SK-N-SH (cell line): ENCODE data around the gene CALML6. TPM values are rescaled to one million over a fixed set of nuclear protein-coding genes. Genes with fewer than 3 reads are reported as not detected.

ENCODE experiments used
- CTCF ChIA-PET: fragments of 300-600, 350-600 bp; formaldehyde crosslinking; extraction: SDS; loops from one replicate; lab custom pipeline; 2021; lab: Yijun Ruan, JAX
- POLR2A ChIA-PET: fragments of 350-600 bp; sonication (Branson Sonifier 250); formaldehyde crosslinking; extraction: SDS; loops from one replicate; lab custom pipeline; 2020; ENCODE audit warnings: antibody characterized with exemption, inconsistent platforms; lab: Yijun Ruan, JAX
- DNase-seq: peaks from one replicate; pipeline ENCODE4 v3.0.0; 2012
- H2AFZ ChIP-seq: fragments of 200-600 bp; sonication (generic); 2 replicates; pipeline ENCODE4 v1.8.1; 2016; ENCODE audit warnings: antibody characterized with exemption, mild to moderate bottlenecking, low read depth
- H3F3A ChIP-seq: fragments of 200-600 bp; sonication (generic); replicated peaks from 2 replicates; pipeline ENCODE3; 2016; ENCODE audit warnings: antibody characterized with exemption, mild to moderate bottlenecking; ENCODE audit not compliant: insufficient read depth
- H3K27ac ChIP-seq, 2 experiments: fragments of 200-500 bp in 1 of 2; fragments of 200-600 bp in 1 of 2; sonication (Bioruptor generic) in 1 of 2; sonication (generic), shearing (Covaris generic) in 1 of 2; 2 replicates each; pipeline versions ENCODE4 v1.5.1 to v1.6.1; 2014 to 2016; ENCODE audit warnings: low read depth in 2 of 2, inconsistent platforms in 1 of 2, low read length in 1 of 2, mild to moderate bottlenecking in 1 of 2, mixed read lengths in 1 of 2
- H3K27me3 ChIP-seq: fragments of 200-600 bp; sonication (generic), shearing (Covaris generic); 2 replicates; pipeline ENCODE4 v1.6.1; 2016; ENCODE audit warnings: mixed run types; ENCODE audit not compliant: insufficient read depth
- H3K36me3 ChIP-seq, 2 experiments: fragments of 200-500 bp in 1 of 2; fragments of 200-600 bp in 1 of 2; sonication (Bioruptor generic) in 1 of 2; sonication (generic) in 1 of 2; replicated peaks in 1 of 2; 2 replicates each; pipeline versions ENCODE3 to v1.5.1; 2014 to 2016; ENCODE audit warnings: low read length in 1 of 2, mild to moderate bottlenecking in 1 of 2; ENCODE audit not compliant: insufficient read depth in 2 of 2, control insufficient read depth in 1 of 2
- H3K4me1 ChIP-seq, 2 experiments: fragments of 200-500 bp in 1 of 2; fragments of 200-600 bp in 1 of 2; sonication (Bioruptor generic) in 1 of 2; sonication (generic), shearing (Covaris generic) in 1 of 2; 2 replicates each; pipeline versions ENCODE4 v1.5.1 to v1.6.1; 2014 to 2016; ENCODE audit warnings: low read depth in 1 of 2, low read length in 1 of 2, mixed run types in 1 of 2; ENCODE audit not compliant: insufficient read depth in 2 of 2, control insufficient read depth in 1 of 2
- H3K4me2 ChIP-seq: fragments of 200-600 bp; sonication (generic), shearing (Covaris generic); 2 replicates; pipeline ENCODE4 v1.6.1; 2017; ENCODE audit warnings: mixed run types
- H3K4me3 ChIP-seq, 2 experiments: fragments of 200-500 bp in 1 of 2; fragments of 200-600 bp in 1 of 2; sonication (Bioruptor generic) in 1 of 2; sonication (generic), shearing (Covaris generic) in 1 of 2; 2 replicates each; pipeline versions ENCODE4 v1.5.1 to v1.8.1; 2014 to 2016; ENCODE audit warnings: low read depth in 2 of 2, inconsistent platforms in 1 of 2, low read length in 1 of 2, mild to moderate bottlenecking in 1 of 2, mixed read lengths in 1 of 2, moderate library complexity in 1 of 2
- H3K79me2 ChIP-seq: fragments of 200-600 bp; sonication (generic); 2 replicates; pipeline ENCODE4 v1.8.1; 2017; ENCODE audit warnings: mild to moderate bottlenecking; ENCODE audit not compliant: insufficient read depth
- H3K9ac ChIP-seq: fragments of 200-600 bp; sonication (generic); 2 replicates; pipeline ENCODE4 v1.6.1; 2017; ENCODE audit warnings: mixed run types
- H3K9me2 ChIP-seq: fragments of 200-600 bp; sonication (generic); 2 replicates; pipeline ENCODE4 v1.6.1; 2017; ENCODE audit warnings: mixed run types
- H3K9me3 ChIP-seq: fragments of 200-600 bp; sonication (generic); 2 replicates; pipeline ENCODE4 v1.6.1; 2017; ENCODE audit warnings: mixed run types, mild to moderate bottlenecking, moderate library complexity
- H4K20me1 ChIP-seq: fragments of 200-600 bp; sonication (generic); 2 replicates; pipeline ENCODE4 v1.6.1; 2017; ENCODE audit warnings: mild to moderate bottlenecking, mixed run types; ENCODE audit not compliant: insufficient read depth
- EP300 ChIP-seq, 2 experiments: IDR thresholded peaks; 2 replicates each; pipeline versions ENCODE4 v1.4.0 to v1.6.1; 2012; ENCODE audit warnings: borderline replicate concordance in 1 of 2, low read depth in 1 of 2, low read length in 1 of 2
- EZH2phosphoT487 ChIP-seq: fragments of 200-600 bp; sonication (generic); IDR thresholded peaks from 2 replicates; pipeline ENCODE4 v1.6.1; 2017; ENCODE audit warnings: low read depth, mixed run types, mild to moderate bottlenecking, antibody characterized with exemption, moderate library complexity, borderline replicate concordance
- FOSL2 ChIP-seq: IDR thresholded peaks from 2 replicates; pipeline ENCODE4 v1.4.0; 2012; ENCODE audit warnings: low read depth, mild to moderate bottlenecking, moderate library complexity, borderline replicate concordance
- FOXJ3 ChIP-seq: sonication (generic); formaldehyde crosslinking; IDR thresholded peaks from 2 replicates; pipeline ENCODE4 v1.5.1; 2020; ENCODE audit warnings: mild to moderate bottlenecking, missing genetic modification reagents
- FOXM1 ChIP-seq: IDR thresholded peaks from 2 replicates; pipeline ENCODE4 v1.4.0; 2012; ENCODE audit warnings: low read depth, mild to moderate bottlenecking
- GATA2 ChIP-seq: sonication (generic); formaldehyde crosslinking; IDR thresholded peaks from 2 replicates; pipeline ENCODE4 v1.5.0; 2020; ENCODE audit warnings: mild to moderate bottlenecking, missing genetic modification reagents
- MEF2A ChIP-seq: IDR thresholded peaks from 2 replicates; pipeline ENCODE4 v1.4.0; 2012; ENCODE audit warnings: low read depth, borderline replicate concordance
- MXI1 ChIP-seq: IDR thresholded peaks from 2 replicates; pipeline ENCODE4 v1.6.1; 2012; ENCODE audit warnings: mild to moderate bottlenecking, low read depth, low read length, improper control_type of control experiment
- NFIC ChIP-seq: IDR thresholded peaks from 2 replicates; pipeline ENCODE4 v1.4.0; 2012; ENCODE audit warnings: borderline replicate concordance
- POLR2AphosphoS5 ChIP-seq: IDR thresholded peaks from 2 replicates; pipeline ENCODE4 v1.6.1; 2012; ENCODE audit warnings: low read depth, low read length
- SIN3A ChIP-seq: IDR thresholded peaks from 2 replicates; pipeline ENCODE4 v1.6.1; 2012; ENCODE audit warnings: low read depth, mild to moderate bottlenecking, low read length, moderate library complexity, borderline replicate concordance
- SMC3 ChIP-seq: IDR thresholded peaks from 2 replicates; pipeline ENCODE4 v1.6.1; 2012; ENCODE audit warnings: low read depth, low read length, improper control_type of control experiment
- TAF1 ChIP-seq: IDR thresholded peaks from 2 replicates; pipeline ENCODE4 v1.6.1; 2012; ENCODE audit warnings: low read depth, mild to moderate bottlenecking, low read length, moderate library complexity, borderline replicate concordance
- YY1 ChIP-seq: IDR thresholded peaks from 2 replicates; pipeline ENCODE4 v1.4.0; 2012; ENCODE audit warnings: low read depth, mild to moderate bottlenecking
- WGBS: methylation state at CpG from one replicate; pipeline ENCODE4 v1.1.6; 2017; ENCODE audit warnings: low lambda C conversion rate; 5-methylcytosine and 5-hydroxymethylcytosine counted together
- polyA plus RNA-seq, 3 experiments: library from polyadenylated mRNA; depleted of rRNA; stranded (reverse); fragments of >200 nt; gene quantifications; 2 replicates each; pipeline ENCODE4 v1.2.3, GENCODE V29; 2012
- TF ChIP-seq, protein P1 (sequence below): IDR thresholded peaks from 2 replicates; pipeline ENCODE4; 2012
- TF ChIP-seq, protein P2 (sequence below): IDR thresholded peaks from 2 replicates; pipeline ENCODE4 v1.4.0; 2012; ENCODE audit warnings: low read depth
- TF ChIP-seq, protein P3 (sequence below): IDR thresholded peaks from 2 replicates; pipeline ENCODE4 v1.4.0; 2012; ENCODE audit warnings: low read depth, borderline replicate concordance
- TF ChIP-seq, protein P4 (sequence below): fragments of 150-350 bp; IDR thresholded peaks from 2 replicates; pipeline ENCODE4 v1.6.1; 2016; ENCODE audit warnings: mild to moderate bottlenecking, low read depth, low read length
- TF ChIP-seq, protein P5 (sequence below): IDR thresholded peaks from 2 replicates; pipeline ENCODE4 v1.6.1; 2012; ENCODE audit warnings: mild to moderate bottlenecking, low read depth, low read length, moderate library complexity

Gene CALML6
- polyA plus RNA-seq, 1 of the 3 experiments (the other 2 are of a cell fraction): 0.87 TPM

DNA sequence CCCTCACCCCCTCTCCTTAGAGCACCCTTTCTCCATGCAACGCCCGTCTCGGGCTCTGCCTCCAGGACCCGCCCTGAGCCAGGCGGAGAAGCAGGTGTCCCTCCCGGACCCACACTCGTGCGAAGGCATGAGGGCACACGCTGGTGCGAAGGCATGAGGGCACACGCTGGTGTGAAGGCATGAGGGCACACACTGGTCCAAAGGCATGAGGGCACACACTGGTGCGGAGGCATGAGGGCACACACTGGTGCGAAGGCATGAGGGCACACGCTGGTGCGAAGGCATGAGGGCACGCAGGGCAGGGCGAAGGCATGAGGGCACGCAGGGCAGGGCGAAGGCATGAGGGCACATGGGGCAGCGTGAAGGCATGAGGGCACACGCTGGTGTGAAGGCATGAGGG lies 9.8 kb downstream of the CALML6 start:
- Histone ChIP-seq H3K36me3 (no peaks in the 10 kb centered on the region), H4K20me1 (no peaks in the 10 kb centered on the region), H3K9me2 (no peaks in the 10 kb centered on the region), H3K4me2 (no peak overlapping the region), H3K79me2 (no peaks in the 10 kb centered on the region), H3K4me3 (no peak overlapping the region), H3K27me3 (no peaks in the 10 kb centered on the region), H2AFZ (no peak overlapping the region), H3K4me1 (peaks cover 0 to 3% of the 10 kb centered on the region in 2 experiments; a peak in 1 of 4 replicates), H3K9me3 (no peaks in the 10 kb centered on the region), H3K27ac (no peak overlapping the region), H3K9ac (no peak overlapping the region), H3F3A (no peaks in the 10 kb centered on the region)
- WGBS: 86% methylated on average over 21 of the region's 21 CpGs
- DNase-seq: no peak
- ChIA-PET CTCF (interaction anchor here (1.0 to 2.4 kb wide), 3 partner anchors 19 to 120 kb away, joined by 4 to 10 read pairs (median 9); no protein-coding TSS in a partner anchor), POLR2A (no interaction called here)
- TF ChIP-seq MXI1: no peak
- TF ChIP-seq EP300 (IDR thresholded peaks at IDR 0.05; ENCODE audit: borderline replicate concordance in 1 of 2, low read depth in 1 of 2, low read length in 1 of 2): no peak
- no peak for TF ChIP-seq FOSL2
- TF ChIP-seq YY1: no peak
- TF ChIP-seq SMC3: no peak
- TF ChIP-seq POLR2AphosphoS5: no peak
- TF ChIP-seq, protein P1, sequence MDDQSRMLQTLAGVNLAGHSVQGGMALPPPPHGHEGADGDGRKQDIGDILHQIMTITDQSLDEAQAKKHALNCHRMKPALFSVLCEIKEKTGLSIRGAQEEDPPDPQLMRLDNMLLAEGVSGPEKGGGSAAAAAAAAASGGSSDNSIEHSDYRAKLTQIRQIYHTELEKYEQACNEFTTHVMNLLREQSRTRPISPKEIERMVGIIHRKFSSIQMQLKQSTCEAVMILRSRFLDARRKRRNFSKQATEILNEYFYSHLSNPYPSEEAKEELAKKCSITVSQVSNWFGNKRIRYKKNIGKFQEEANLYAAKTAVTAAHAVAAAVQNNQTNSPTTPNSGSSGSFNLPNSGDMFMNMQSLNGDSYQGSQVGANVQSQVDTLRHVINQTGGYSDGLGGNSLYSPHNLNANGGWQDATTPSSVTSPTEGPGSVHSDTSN: no peak
- TF ChIP-seq, protein P2, sequence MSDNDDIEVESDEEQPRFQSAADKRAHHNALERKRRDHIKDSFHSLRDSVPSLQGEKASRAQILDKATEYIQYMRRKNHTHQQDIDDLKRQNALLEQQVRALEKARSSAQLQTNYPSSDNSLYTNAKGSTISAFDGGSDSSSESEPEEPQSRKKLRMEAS: no peak
- TF ChIP-seq, protein P3, sequence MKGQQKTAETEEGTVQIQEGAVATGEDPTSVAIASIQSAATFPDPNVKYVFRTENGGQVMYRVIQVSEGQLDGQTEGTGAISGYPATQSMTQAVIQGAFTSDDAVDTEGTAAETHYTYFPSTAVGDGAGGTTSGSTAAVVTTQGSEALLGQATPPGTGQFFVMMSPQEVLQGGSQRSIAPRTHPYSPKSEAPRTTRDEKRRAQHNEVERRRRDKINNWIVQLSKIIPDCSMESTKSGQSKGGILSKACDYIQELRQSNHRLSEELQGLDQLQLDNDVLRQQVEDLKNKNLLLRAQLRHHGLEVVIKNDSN: no peak
- no peak for TF ChIP-seq EZH2phosphoT487
- no peak for TF ChIP-seq NFIC
- TF ChIP-seq TAF1: no peak
- TF ChIP-seq MEF2A: no peak
- TF ChIP-seq, protein P4, sequence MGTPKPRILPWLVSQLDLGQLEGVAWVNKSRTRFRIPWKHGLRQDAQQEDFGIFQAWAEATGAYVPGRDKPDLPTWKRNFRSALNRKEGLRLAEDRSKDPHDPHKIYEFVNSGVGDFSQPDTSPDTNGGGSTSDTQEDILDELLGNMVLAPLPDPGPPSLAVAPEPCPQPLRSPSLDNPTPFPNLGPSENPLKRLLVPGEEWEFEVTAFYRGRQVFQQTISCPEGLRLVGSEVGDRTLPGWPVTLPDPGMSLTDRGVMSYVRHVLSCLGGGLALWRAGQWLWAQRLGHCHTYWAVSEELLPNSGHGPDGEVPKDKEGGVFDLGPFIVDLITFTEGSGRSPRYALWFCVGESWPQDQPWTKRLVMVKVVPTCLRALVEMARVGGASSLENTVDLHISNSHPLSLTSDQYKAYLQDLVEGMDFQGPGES: no peak
- TF ChIP-seq FOXJ3 (CRISPR knock-in tag): no peak
- TF ChIP-seq, protein P5, sequence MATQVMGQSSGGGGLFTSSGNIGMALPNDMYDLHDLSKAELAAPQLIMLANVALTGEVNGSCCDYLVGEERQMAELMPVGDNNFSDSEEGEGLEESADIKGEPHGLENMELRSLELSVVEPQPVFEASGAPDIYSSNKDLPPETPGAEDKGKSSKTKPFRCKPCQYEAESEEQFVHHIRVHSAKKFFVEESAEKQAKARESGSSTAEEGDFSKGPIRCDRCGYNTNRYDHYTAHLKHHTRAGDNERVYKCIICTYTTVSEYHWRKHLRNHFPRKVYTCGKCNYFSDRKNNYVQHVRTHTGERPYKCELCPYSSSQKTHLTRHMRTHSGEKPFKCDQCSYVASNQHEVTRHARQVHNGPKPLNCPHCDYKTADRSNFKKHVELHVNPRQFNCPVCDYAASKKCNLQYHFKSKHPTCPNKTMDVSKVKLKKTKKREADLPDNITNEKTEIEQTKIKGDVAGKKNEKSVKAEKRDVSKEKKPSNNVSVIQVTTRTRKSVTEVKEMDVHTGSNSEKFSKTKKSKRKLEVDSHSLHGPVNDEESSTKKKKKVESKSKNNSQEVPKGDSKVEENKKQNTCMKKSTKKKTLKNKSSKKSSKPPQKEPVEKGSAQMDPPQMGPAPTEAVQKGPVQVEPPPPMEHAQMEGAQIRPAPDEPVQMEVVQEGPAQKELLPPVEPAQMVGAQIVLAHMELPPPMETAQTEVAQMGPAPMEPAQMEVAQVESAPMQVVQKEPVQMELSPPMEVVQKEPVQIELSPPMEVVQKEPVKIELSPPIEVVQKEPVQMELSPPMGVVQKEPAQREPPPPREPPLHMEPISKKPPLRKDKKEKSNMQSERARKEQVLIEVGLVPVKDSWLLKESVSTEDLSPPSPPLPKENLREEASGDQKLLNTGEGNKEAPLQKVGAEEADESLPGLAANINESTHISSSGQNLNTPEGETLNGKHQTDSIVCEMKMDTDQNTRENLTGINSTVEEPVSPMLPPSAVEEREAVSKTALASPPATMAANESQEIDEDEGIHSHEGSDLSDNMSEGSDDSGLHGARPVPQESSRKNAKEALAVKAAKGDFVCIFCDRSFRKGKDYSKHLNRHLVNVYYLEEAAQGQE: no peak
- TF ChIP-seq GATA2 (CRISPR knock-in tag): no peak
- no peak for TF ChIP-seq FOXM1
- no peak for TF ChIP-seq SIN3A
